MCF 10A (cell line): Measurements from ENCODE around the gene AGMO. TPM values are rescaled to one million over a fixed set of nuclear protein-coding genes. Genes with fewer than 3 reads are reported as not detected.
"Not testable (repeated sequence)": the region's sequence is repeated elsewhere in the genome, so short reads cannot be mapped to it uniquely, and the experiment has no call there.

Experiments used
- BruUV-seq: library from RNA; stranded (reverse); fragments of 400-500 nt; replicated peaks from 2 replicates; lab custom pipeline; 2021; lab: Mats Ljungman, UMichigan
- CTCF ChIA-PET: fragments of 300-600 bp; sonication (Branson Sonifier 250); formaldehyde crosslinking; extraction: SDS; loops from one replicate; lab custom pipeline; 2021; ENCODE audit warnings: antibody characterized with exemption, inconsistent platforms; lab: Yijun Ruan, JAX
- POLR2A ChIA-PET: fragments of 300-600, 350-650 bp; sonication (Branson Sonifier 250); formaldehyde crosslinking; extraction: SDS; loops from one replicate; lab custom pipeline; 2020; ENCODE audit warnings: antibody characterized with exemption, inconsistent platforms; lab: Yijun Ruan, JAX
- DNase-seq: peaks from one replicate; pipeline ENCODE4 v3.0.0-alpha.2; 2018; ENCODE audit not compliant: unreplicated experiment
- H3K27ac Mint-ChIP-seq: one replicate; pipeline ENCODE4 v1.8.0; 2022; ENCODE audit warnings: mild to moderate bottlenecking, low read depth, mixed read lengths; ENCODE audit not compliant: unreplicated experiment
- H3K27me3 Mint-ChIP-seq: one replicate; pipeline ENCODE4 v1.8.0; 2022; ENCODE audit warnings: mixed read lengths; ENCODE audit not compliant: insufficient read depth, unreplicated experiment
- H3K36me3 Mint-ChIP-seq: one replicate; pipeline ENCODE4 v1.8.0; 2022; ENCODE audit warnings: mild to moderate bottlenecking, moderate library complexity, mixed read lengths; ENCODE audit not compliant: insufficient read depth, unreplicated experiment
- H3K4me1 Mint-ChIP-seq: one replicate; pipeline ENCODE4 v1.8.0; 2022; ENCODE audit warnings: mixed read lengths; ENCODE audit not compliant: insufficient read depth, unreplicated experiment
- H3K4me3 Mint-ChIP-seq: one replicate; pipeline ENCODE4 v1.8.0; 2022; ENCODE audit warnings: mild to moderate bottlenecking, moderate library complexity, mixed read lengths; ENCODE audit not compliant: unreplicated experiment
- H3K9me3 Mint-ChIP-seq: one replicate; pipeline ENCODE4 v1.8.0; 2022; ENCODE audit warnings: mixed read lengths; ENCODE audit not compliant: unreplicated experiment
- CTCF ChIP-seq: fragments of 200-600 bp; IDR thresholded peaks from one replicate; pipeline ENCODE4 v1.8.0; 2022; ENCODE audit warnings: antibody characterized with exemption, mild to moderate bottlenecking; ENCODE audit not compliant: unreplicated experiment
- intact Hi-C: fragments of 100-400 bp; cut with micrococcal nuclease; formaldehyde crosslinking; loops from 2 replicates; pipeline ENCODE4 v1.14.1; 2022
- total RNA-seq: library from RNA; stranded (reverse); gene quantifications from 2 replicates; pipeline ENCODE4 v1.2.3, GENCODE V29; 2022

Gene AGMO
- total RNA-seq, 1 experiment from 2014 or later = not detected

GRCh38 chr7:15555381-15555859, 6.4 kb downstream of the AGMO start:
- Mint-ChIP-seq H3K27me3 (peaks cover 37% of the 10 kb centered on the region), H3K36me3 (no peaks in the 10 kb centered on the region), H3K4me3 (no peak overlapping the region), H3K9me3 (no peaks in the 10 kb centered on the region), H3K27ac (no peak overlapping the region), H3K4me1 (no peaks in the 10 kb centered on the region)
- BruUV-seq = no TSS peak
- ChIA-PET CTCF (interaction anchor here (0.6 kb wide), 1 partner anchor 39 kb away, joined by 3 read pairs; no protein-coding TSS in a partner anchor), POLR2A (no interaction called here)
- intact Hi-C loops = no loop called here
- no peak for DNase-seq
- no peak for TF ChIP-seq CTCF

- H3K27me3 Mint-ChIP-seq = peaks cover 33% of the 10 kb centered on the region
- no peak overlapping the region for H3K27ac Mint-ChIP-seq
- intact Hi-C loops = no loop called here
- POLR2A ChIA-PET = no interaction called here
- H3K36me3 Mint-ChIP-seq = no peaks in the 10 kb centered on the region
- BruUV-seq = no TSS peak
- H3K9me3 Mint-ChIP-seq = no peaks in the 10 kb centered on the region
- DNase-seq = no peak
- no peaks in the 10 kb centered on the region for H3K4me1 Mint-ChIP-seq
- CTCF ChIA-PET = interaction anchor here (0.6 kb wide), 1 partner anchor 38 kb away, joined by 3 read pairs; no protein-coding TSS in a partner anchor
- no peak overlapping the region for H3K4me3 Mint-ChIP-seq
- no peak for TF ChIP-seq CTCF
Measured at GRCh38 chr7:15554744-15555143, 7.1 kb downstream of the AGMO start.

- no peaks in the 10 kb centered on the region for H3K36me3 Mint-ChIP-seq
- no peak overlapping the region for H3K27ac Mint-ChIP-seq
- BruUV-seq = no TSS peak
- no peak for TF ChIP-seq CTCF
- peaks cover 26% of the 10 kb centered on the region for H3K27me3 Mint-ChIP-seq
- H3K4me1 Mint-ChIP-seq = no peaks in the 10 kb centered on the region
- no peak overlapping the region for H3K4me3 Mint-ChIP-seq
- ChIA-PET POLR2A (no interaction called here), CTCF (no interaction called here)
- DNase-seq = no peak
- H3K9me3 Mint-ChIP-seq = no peaks in the 10 kb centered on the region
- intact Hi-C loops = no loop called here
Measured at GRCh38 chr7:15554081-15554480, 7.7 kb downstream of the AGMO start.

GRCh38 chr7:15547320-15547719, 14.5 kb downstream of the AGMO start:
- peaks cover 19% of the 10 kb centered on the region for H3K27me3 Mint-ChIP-seq
- DNase-seq, H3K36me3 Mint-ChIP-seq, H3K4me3 Mint-ChIP-seq, H3K27ac Mint-ChIP-seq, H3K9me3 Mint-ChIP-seq, H3K4me1 Mint-ChIP-seq, CTCF ChIA-PET, BruUV-seq, POLR2A ChIA-PET: not testable (repeated sequence)
- intact Hi-C loops = loop anchor here (5.0 kb wide), 1 partner anchor 445 kb away; no protein-coding TSS in a partner anchor
